Hindlimb muscle (tissue), 1 donor: ENCODE results near the gene MSI2. TPM values are rescaled to one million over a fixed set of nuclear protein-coding genes. Genes with fewer than 3 reads are reported as not detected.

Experiments
- DNase-seq: peaks from one replicate; pipeline ENCODE4 v3.0.0-alpha.2; 2013
- polyA plus RNA-seq: library from polyadenylated mRNA; unstranded; fragments of 120-200 nt; gene quantifications from one replicate; pipeline ENCODE4 v1.2.1, GENCODE V29; 2013; ENCODE audit not compliant: insufficient read length

Gene MSI2
- polyA plus RNA-seq, 1 donor: 33.6 TPM

DNA sequence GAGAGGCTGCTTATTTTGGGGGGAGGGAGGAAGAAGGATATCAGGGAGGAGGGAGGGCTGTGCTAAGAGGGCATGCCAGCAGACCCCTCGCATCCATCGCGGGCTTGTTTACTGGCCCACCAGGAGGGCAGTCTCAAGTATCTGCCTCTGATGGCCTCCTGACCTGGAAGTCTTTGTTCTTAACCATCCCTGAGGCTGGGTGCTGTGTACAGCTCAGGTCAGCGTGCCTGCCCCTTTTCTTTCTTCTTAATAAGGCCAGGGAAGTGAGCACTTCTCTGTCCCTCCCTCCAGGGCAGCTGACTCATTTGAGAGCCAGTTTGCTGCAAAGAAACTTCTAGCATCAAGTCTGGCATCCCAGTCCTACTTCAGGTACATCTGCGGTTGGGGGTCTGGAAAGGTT, 331.8 kb downstream of the MSI2 start:
- no peak for DNase-seq

DNA sequence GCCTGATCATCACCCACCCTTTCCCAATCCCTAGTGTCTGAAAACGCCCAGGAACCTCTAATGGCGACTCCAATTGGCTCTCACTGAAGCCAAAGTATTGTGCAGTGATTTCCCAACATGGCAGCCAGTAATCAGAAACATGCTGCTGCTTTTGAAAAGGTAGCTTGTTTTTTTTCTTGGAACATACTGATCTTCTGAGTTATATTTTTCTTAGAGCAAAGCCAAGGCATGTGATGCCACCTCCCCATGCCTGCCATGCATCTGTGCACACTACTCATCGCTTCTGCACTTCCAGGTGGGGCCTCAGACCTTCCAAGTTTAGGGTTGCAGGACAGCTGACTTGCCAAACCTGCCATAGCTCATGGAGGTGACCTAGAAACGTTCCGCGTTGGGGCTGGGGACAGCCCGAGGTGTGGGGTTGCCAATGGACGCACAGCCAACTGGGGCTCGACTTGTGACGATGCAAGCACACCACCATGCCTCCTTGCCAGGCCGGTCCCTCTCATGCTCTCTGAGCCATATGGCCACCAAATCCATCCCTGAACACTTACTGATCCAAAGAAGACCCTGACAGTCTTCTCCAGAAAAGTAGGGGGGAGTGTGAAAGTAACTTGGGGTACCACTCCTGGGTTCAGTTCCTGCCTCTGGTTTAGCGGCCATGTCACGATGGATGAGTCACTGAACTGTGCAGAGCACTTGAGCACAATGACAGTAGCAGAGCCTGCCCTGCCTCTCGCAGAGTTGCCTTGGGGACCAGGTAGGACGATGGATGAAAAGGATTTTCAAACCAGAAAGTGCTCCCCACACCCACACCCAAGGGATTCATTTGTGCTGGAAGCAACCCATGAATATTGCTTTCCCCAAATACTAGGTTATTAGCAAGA, 333.1 kb downstream of the MSI2 start:
- DNase-seq: no peak

DNA sequence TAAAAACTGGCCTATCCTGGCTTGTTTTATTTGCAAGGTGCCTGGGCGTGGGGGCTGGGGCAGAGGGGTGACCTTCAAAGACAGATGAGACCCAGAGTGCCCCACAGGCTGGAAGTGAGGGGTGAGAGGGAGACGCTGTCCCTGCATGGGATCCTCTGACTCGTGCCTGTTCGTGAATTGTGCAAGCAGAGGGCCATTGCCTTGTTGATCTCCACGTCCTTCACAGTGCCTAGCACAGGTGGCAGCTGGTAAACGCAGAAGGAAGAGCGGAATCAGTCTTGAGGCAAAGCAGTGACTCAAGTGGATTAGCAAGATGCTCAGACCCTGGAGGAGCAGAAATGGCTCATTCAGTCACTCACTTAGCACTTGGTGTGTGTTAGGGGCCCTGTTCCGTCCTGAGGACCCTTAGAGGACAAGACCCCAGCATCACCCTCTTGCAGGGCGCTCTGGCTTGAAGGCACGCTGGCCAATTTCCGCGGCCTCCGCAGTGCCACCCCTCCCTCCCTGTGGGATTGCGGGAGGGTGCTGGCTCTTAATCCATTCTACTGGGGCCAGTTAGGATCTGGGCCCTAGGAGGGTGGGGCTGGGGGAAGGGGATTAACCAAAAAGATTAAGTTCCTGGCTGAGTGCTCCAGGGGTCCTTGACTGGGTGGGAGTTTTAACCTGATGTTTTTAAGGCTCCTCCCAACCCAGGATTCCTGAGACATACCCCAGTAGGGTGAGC, 337.6 kb downstream of the MSI2 start:
- DNase-seq: no peak

DNA sequence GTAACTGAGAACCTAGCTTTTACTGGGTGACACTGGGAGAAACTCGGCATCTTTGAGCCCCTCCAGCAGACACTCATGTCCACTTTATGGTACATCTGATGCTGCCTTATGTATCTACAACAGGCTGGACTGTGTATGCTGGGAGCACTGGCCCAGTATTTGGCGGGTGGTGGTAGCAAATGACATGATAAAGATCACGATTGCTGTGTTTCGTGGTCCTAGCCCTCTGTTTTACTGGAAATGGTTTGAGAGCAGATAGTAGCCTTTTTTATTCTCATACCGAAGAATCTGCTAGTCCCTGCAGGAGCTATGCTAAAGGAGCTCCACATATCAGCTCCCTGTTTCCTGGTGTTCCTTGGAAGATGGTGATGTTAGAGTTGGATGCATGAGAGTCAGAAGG, 338.4 kb downstream of the MSI2 start:
- DNase-seq: no peak

DNA sequence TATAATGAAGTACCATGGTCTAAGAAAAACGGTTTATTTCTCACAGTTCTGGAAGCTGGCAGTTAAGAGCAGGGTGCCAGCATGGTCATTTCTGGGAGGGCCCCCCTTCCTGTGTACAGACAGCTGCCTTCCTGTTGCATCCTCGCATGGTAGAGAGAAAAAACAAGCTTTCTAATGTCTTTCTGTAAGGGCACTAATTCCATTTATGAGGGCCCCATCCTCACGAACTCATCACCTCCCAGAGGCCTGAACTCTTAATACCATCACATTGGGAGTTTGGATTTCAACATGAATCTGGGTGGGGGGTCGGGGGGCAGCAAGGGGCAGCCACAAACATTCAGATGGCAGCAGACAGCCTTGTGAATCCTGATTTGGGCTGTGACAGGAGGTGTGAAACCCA, 339.1 kb downstream of the MSI2 start:
- no peak for DNase-seq

DNA sequence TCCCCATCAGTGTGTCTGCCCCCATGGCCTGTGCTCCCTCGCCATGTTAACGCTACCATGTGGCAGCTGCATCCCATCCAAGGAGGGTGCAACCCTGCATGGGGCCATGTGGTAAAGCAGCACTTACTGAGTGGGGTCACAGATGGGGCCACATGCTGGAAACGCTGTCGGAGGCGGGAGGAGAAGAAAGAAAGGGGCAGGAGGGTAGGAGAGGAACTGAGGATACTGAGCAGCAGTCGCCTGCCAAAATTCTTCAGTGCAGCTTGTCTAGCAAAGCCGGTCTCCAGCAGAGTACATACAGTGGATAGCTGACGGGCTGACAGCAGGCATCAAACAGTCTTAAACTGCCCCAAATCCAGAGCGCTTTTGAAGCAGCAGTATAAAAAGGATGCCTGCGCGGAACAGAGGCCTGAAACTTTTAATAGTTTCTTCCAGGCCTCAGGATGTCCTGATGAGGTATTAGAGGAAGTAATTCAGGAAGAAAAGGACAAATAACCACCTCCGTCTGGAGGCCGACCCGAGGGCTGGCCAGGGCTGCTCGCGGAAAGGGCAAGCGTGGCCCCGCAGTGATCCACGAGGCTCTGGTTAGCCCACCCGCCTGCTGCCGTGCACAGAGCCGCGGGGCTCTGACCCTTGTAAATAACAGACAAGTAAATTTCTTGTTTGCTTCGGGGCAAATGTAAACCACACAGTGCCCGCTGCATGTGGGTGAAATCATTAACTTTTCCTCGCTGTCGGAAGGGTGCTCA, 339.8 kb downstream of the MSI2 start:
- DNase-seq: no peak

DNA sequence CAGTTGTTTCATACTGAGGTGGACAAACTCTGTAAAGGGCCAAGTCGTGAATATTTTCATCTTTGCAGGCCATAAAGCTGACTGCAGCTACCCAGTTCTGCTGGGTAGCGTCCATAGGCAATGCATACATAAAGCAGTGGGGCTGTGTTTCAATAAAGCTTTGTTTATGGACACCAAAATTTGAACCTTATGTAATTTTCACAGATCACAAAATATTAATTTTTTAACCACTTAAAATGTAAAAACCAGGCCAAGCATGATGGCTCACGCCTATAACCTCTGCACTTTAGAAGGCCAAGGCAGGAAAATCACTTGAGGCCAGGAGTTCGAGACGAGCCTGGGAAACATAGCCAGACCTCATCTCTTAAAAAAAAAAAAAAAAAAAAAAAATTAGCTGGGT, 340.8 kb downstream of the MSI2 start:
- no peak for DNase-seq

DNA sequence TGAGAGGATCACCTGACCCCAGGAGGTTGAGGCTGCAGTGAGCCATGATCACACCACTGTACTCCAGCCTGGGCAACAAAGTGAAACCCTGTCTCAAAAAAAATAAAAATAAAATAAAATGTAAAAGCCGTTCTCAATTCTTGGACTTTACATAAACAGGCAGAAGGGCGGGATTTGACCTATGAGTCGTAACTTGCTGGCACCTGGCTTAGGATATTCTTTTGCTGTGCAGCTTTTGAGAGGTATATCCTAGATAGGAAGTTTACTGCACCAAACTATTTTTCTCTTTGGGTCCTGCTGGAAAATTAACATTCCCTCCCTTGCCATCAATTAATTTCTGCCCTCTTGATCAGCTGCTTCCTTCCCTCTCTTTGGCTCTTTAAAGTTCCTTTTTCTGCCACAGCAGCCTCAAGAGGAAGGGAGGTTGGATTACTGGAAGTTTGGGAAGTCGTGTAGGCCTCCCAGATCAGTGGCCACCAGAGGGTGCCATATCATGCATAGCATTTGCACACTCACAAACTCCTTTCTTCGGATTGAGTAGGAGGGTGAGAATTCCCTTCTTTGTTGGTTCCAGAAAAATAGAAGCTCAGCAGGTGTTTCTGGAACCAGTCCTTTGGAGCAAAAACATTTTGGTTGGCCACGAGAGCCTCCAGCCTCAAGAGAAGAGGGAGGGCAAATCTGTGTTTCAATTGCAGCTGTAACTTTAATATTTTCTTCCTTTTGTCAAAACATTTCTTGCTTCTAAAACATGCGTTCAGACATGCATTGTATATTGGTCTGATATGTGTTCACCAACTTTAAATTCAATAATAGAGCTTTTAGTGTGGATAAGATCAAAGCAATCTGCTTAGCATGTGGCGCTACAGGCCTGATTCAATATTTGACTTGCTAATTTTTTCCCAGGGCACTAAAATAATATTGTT, 341.5 kb downstream of the MSI2 start:
- DNase-seq: peak; percentile 63

DNA sequence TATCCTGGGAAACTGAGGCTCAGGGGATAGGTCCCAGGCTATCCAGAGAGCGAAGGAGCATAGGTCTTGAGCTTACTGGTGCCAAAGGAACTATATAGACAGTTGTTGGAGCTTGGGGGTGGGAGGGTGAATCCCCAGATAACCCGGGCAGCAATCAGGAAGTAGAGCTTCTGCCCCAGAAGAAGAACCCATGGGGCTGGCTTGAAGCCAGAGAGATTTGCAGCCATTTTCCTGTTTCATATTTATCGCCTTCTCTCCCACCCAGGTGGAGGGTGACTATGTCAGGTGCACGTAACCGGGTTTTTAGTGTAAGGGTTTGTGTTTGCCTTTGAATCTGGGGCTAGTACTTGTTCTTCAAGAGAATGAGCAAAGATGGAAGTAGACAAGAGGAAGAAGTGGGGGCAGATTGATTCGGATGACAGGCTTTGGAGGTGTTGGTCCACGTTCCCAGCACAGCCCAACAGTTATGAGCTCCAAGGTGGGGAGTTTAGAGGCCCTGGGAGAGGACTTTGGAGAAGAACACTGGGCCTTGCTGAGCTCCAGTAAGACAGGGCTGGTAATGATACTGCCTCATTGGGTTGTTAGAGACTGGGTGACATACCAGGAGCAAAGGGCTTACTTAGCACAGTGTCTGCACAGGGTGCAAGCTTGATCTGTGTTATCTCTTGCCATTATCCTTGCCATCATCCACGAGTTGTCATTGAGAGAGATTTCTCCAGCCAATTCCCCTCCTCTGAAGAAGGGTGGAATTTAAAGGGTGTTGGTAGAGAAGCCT, 343.1 kb downstream of the MSI2 start:
- DNase-seq: no peak

DNA sequence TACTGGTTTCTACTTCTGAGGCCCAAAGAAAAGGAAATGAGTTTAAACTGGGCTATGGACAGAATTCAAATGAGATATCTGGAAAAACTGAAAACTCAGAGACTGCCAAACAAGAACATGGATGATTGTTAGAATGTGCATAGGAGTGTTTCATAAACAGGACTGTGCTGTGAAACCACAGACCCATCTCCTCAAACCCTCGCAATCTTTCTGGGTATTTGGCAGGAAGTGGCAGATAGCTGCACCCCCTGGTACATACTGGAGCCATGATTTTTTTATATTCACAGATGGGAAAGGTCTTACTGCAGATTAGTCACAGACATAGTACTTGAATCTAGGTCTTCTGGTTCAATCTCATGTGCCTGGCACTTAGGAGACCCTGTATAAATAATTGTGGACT, 343.8 kb downstream of the MSI2 start:
- no peak for DNase-seq

DNA sequence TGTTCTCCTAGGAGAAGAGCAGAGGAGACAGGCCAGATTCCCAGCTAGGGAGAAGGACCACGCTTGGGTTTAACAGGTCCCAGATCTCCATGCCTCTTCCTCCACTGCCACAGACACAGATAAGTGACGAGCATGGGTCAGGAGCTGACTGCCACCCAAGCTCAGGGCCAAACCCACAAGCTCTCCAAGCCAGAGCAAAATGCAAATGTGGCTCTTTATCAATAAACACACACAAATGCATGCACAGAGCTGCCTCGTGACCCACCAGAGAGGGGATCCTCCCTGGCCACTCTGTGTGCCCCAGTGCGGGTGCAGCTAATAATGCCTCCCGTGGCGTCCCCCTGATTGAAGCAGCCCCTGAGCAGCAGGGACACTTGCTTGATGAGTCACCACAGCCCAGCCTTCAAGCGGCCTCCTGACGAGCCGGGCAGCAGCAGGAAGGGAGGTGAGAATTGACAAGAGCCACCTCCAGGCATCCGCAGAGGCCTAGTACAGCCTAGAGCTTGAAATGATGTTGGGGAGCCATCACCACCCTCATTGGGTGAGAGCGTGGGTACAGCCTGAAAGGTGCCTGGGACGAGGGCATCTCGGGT, 344.9 kb downstream of the MSI2 start:
- no peak for DNase-seq

DNA sequence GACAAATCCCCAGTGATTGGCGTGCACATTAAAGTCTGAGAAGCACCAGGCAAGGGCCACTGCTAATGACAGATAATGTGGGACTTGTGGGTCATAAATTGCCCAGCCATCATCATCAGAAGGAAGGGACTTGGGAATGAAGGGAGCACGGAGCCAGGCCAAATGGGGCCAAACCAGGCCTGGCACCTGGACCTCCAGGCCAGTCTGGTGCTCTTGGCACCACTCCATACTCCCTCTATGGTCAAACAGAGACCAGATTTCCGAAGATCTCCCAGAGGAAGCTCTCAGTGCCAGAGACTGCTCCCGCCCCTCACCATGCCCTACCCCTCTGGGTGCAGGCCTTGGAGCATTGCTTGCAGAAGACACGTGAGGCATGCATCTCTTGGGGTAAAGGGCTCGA, 346.6 kb downstream of the MSI2 start:
- no peak for DNase-seq

DNA sequence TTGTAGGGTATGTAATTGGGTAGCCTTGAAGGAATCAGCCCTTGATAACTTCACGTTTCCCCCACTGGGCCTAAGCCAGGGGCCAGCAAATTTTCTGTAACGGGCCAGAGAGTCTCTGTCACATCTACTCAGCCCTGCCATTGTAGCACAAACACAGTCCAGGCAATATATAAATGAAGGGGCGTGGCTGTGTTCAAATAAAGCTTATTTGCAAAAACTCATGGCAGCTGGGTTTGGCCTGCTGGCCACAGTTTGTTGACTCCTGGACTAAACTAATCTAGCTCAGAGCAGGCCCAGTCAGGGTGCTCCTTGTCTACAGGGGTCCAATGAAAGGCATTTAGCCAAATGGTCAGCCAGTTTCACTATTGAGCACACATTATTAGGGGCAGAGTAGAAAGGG, 347.2 kb downstream of the MSI2 start:
- no peak for DNase-seq

DNA sequence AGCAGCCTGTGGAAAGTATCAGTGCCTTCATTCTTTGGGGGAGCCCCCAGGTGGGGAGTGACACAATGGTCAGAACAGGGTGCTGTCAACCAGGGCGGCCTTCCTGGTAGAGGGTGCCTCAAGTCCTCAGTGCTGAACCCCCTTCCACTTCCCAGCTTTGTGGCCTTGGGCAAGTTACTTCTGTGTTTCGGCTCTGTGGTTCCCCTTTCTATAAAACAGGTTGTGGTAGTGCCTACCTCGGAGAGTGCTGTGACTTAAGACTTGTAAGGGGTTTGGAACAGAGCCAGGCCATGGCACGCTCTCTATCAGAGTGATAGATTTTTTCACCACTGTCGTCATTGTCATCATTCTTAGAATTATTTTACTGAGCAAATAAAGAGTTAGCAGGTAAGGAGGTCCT, 347.7 kb downstream of the MSI2 start:
- no peak for DNase-seq

DNA sequence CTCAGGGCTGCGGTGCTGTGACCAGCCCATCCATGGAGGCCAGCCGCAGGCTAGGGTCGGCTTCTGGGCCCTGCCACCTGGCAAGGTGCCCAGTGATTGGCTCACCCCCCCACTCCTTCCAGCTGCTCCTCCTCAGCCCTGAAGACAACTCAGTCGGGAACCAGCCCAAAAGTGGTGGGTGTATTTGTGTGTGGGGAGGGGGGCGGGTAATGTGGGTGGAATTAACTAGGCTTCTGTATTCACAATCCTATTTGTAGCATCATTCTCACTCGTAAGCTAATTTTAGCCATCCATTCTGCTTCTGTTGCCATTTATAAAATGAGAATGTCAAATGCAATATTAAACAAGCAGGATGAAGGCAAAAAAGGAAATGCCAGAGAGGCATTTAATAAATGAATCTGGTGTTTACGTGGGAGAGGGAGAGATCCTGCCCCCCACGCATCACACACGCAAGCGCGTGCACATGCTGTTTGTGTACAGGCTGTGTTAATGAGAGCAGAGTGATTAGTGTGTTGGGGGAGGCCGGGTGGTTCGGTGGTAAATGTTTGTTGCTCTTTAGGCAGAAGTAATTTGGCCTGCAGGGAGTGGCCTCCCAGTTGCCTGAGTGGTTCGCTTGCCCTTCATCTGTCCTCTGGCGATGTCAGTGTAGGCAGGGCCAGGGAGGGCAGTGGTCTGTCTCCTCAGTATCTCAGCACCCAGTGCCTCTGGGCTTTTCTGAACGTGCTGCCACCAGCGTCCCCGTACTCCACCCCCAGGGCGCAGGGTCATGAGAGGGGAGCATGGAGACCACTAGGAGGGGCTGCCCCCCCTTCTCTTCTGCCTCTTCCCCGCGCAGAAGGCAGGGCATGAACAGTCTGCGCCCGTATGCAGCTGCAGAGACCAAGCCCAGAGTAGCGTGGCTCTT, 348.7 kb downstream of the MSI2 start:
- DNase-seq: no peak

DNA sequence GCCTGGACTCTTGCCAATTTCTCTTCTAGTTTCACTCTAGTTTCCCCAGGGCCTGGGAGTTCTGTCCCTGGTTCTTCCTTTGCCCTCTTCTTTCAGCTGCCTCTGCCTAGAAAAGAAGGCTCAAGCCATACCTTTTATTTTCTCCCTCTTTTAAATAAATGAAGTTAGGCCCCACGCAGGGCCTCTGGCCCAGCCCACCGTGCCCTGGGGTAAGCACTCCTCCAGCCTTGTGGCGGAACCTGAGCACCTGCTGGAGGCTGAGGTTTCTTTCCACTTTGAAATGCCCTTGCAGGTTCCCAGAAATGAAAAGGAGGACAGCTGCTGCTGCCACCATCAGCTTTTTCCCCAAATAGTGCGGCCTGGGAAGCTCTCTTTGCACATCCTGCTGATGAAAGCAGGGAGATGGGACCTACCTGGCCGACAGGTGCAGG, 349.4 kb downstream of the MSI2 start:
- peak; percentile 47 for DNase-seq

DNA sequence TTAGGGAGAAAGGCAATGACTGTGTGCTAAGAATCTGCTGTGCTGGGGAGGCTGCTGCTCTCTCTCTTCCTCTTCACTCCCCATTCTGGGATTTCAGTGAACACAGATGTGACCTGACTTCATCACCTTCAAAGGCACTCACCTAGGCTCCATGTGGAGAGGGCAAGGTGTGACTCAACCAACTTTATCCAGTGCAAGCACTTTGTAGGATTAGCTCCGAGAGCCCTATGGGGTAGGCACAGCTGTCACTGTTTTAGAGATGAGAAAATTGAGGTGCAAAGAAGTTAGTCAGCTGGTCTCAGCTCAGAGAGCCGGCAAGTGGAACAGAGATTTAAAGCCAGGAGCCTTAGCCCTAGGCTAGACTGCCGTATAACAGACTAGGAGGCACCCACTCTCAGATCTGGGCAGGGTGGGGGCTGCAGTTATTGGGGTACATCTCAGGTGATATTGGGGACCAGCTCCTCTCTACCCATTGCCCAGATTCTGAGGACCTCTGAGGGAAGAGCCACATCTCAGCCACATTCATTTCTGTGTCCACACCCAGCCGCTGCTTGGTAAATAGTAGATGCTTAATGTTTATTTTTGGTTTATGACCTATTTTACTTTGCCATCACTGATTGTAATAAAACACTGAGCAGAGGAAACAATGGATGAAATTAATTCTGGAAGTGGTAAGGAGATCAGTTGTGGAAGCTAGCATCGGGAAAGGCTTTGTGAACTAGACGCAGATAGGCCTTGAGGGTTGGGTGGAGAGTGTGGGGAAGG, 350.0 kb downstream of the MSI2 start:
- DNase-seq: no peak

DNA sequence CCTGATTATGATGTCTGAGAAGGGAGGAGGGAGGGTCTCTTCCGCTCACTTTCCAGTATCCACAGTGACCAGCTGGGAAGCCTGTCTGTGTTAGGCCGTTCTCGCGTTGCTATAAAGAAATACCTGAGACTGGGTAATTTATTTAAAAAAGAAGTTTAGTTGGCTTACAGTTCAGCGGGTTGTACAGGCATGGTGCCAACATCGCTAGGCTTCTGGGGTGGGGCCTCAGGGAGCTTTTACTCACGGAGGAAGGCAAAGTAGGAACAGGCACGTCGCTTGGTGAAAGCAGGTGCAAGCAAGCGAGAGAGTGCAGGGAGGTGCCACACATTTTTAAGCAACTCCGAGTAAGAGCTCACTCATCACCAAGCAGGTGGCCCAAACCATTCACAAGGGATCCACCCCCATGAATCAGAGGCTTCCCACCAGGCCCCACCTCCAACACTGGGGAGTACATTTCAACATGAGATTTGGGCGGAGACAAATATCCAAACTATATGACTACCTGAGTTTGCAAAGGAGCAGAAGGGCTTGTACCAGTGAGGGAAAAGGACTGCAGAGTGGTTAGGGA, 351.3 kb downstream of the MSI2 start:
- DNase-seq: no peak
